ENCODE data around the gene ARFRP1.

Gene ARFRP1

GRCh38 chr20:63707558-63708300 lies at the start of gene ARFRP1, which contains the start of gene ZGPAT:
TSS of gene ARFRP1 (minus strand) at chr20:63707976. CDS start at chr20:63707091, 885 bp downstream.
TSS of gene ZGPAT (plus strand) at chr20:63708039. CDS start at chr20:63708581, 542 bp downstream.
- peak; percentile 85 for DNase-seq (ENCODE audit: low read depth)

DNA sequence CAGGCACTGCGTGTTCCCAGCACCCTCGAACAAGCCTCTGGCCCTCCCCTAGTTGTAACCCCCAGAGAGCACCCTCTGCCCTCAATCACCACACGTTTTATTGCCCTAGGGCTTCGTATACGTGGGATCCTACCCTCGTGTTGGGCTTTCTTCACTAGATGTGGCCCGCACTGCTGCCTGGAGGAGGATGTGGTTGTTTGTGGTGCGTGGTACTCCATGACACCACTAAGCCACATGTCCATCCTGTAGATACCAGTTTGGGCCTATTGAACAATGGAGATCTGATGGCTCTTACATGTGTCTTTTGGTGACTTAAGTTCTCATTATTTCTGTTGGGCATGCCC lies 48.8 kb upstream of the ARFRP1 start:
- no peak for DNase-seq (ENCODE audit: low read depth)

DNA sequence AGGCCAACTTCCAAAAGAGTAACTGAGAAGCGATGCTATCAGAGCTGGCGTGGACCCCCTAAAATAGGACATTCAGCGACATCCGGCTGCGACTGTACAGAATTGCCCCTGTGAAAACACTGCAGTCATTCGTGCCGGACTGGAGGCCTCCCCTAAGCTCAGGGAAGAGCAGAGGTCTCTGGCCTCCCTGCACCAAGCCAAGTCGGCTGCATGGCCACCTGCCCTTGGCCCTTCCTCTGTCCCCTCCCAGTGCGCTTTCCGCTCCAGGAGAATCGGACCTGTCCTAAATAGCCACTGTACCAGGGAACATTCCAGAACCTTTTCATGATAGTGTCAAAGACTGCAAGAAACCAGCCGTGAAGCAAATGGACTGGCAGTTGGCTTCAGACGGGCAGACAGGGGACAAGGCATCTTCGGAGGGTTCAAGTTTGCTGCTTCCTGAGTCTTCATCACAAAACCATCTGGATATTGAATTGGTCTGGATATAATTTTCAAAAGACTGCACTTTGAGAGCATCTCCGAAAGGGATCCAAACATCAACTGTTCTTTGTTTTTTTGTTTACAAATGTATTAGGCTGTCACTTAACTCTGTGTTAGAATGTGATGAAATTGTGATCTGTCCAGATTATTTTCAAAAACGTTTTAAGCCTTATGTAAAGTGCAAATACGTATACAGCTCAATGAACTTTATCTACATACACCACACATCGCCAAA lies 48.3 kb upstream of the ARFRP1 start:
- no peak for DNase-seq (ENCODE audit: low read depth)

DNA sequence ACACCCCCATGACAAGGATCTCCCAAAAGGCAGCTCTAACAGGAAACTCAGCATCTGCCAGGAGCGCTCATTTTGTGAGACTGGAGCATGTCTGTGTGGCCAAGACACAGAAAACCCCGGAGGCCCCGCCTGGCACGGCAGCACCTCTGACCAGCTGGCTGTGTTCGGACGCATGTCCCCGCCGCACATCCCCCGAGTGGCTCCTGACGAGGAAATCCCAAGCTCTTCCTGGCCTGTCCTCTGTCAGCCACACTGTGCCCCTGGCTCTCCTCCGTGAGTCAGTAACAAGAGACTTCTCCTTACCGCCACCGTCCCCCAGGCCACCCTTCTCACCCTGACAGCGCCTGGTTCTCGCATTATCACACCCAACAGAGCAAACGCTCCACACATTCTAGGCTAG lies 46.2 kb upstream of the ARFRP1 start:
- no peak for DNase-seq (ENCODE audit: low read depth)

- DNase-seq (ENCODE audit: low read depth) = no peak
These were observed 45.6 kb upstream of the ARFRP1 start for GRCh38 chr20:63753381-63753780.

DNA sequence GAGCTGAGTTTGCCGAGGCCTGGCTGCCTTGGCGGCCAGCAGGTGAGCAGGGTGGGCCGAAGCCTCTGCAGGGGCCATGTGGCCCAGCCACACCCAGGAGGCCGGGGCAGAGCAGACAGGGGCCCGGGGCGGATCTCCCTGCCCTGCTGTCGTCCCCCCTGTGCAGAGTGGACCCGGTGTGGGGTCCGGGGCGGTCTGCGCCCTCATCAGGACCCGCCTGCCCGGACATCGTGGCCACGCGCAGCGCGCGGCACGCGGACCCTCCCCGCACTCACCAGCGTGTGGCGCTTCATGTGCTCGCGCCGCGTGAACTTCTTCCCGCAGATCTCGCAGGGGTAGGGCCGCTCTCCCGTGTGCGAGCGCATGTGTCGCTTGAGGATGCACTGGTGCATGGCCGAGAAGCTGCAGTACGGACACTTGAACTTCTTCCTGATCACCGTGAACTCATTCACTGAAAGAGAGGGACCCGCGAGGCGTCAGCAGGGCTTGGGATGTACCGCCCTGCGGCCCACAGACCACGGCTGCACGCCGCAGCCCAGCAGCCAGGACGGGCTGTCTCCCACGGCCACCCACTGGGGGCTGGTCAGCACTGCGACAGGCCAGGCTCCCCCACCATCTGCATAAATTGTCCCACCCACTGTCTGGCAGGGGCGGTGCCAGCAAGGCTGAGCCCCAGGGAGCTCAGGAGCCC lies 44.8 kb upstream of the ARFRP1 start:
- no peak for DNase-seq (ENCODE audit: low read depth)

DNA sequence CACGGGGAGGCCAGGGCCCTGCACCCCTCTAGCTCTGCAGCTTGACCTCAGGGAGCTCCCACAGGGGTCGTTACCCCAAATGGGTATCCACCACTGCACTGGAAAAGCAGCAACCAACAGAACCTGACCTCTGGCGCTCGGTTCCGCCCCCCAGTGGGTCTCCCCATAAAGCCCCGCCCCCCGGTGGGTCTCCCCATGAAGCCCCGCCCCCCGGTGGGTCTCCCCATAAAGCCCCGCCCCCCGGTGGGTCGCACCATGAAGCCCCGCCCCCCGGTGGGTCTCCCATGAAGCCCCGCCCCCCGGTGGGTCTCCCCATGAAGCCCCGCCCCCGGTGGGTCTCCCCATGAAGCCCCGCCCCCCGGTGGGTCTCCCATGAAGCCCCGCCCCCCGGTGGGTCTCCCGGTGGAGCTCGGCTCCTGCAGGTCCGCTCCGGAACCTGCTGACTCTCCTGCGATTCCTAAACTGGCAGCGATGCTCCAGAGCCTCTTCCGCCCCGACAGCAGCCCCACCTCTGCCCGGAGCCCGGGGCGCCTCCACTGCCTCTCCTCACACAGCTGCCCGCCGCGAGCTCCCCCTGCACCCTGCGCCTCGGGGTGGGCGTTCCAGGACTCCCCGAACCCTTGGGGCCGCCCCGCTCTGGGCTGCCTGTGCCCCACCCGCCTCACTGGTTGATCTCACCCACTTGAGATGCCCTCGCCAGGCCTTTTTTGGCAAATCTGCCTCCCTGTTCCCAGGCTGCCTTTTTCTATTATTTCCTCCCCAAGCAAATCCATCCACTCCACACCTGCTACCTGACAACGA lies 43.9 kb upstream of the ARFRP1 start:
- no peak for DNase-seq (ENCODE audit: low read depth)

GRCh38 chr20:63750807-63751470 lies 43.2 kb upstream of the ARFRP1 start:
- no peak for DNase-seq (ENCODE audit: low read depth)

GRCh38 chr20:63749597-63750508 lies 42.1 kb upstream of the ARFRP1 start:
- no peak for DNase-seq (ENCODE audit: low read depth)

GRCh38 chr20:63748934-63749270 lies 41.1 kb upstream of the ARFRP1 start:
- no peak for DNase-seq (ENCODE audit: low read depth)

- DNase-seq (ENCODE audit: low read depth) = no peak
These were observed 40.5 kb upstream of the ARFRP1 start for GRCh38 chr20:63748070-63748933.

DNA sequence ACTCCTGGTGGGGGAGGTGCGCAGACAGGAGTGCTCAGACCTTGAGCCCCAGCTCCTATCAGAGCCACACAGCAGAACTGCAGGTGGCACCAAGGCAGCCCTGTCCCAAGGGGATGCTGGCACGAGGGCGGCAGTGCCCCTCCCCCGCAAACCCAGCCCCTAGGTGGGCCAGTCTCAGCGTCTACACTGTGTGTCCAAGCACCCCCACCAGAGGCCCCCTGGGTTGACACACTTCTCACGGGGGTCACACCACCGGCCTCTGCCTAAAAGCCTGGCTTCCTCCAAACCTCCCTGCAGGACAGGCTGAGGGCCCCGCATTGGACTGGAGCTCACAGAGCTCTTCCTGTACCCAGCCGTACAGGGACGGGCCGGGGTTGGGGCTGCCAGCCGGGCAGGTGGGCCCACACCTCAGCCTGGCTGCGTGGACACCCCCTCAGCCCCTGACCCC lies 39.9 kb upstream of the ARFRP1 start:
- no peak for DNase-seq (ENCODE audit: low read depth)

GRCh38 chr20:63746751-63747315 lies 39.1 kb upstream of the ARFRP1 start:
- no peak for DNase-seq (ENCODE audit: low read depth)

DNA sequence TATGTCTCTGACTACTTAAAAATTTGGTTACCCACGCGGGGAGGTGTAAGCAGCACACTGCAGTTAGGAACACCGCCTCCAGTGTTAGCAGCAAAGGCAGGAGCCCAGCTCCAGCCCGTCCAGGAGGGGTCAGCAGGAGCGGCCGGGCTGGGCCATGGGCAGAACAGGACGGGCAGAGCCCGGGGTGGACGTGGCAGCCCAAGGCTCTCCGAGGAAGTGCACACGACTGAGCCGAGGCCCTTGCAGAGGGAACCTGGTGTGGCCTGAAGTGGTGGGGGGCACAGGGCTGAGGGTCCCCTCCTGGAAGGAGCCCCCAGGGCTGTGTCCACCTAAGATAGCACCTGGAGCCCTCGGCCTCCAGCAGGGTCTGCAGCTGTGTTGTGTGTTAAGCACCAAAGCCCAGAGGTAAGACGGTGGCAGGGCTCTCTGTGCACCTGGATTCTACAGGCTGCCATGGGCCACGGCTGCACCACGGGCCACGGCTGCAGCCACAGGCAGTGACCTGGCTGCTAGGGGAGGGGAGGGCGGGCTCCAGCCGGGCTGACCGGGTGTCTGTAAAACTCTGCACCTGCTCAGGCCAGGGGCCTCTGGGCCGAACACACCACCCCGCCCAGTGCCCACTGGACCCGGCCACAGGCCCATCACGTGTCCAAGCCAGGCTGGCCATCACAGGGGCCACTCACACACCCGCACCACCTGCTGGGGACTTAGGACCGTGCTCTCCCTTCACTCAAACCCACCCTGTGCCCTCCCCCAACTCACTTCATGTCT lies 38.4 kb upstream of the ARFRP1 start:
- no peak for DNase-seq (ENCODE audit: low read depth)

GRCh38 chr20:63745424-63745805 lies 37.6 kb upstream of the ARFRP1 start:
- no peak for DNase-seq (ENCODE audit: low read depth)

- no peak for DNase-seq (ENCODE audit: low read depth)
These were observed 37.0 kb upstream of the ARFRP1 start for GRCh38 chr20:63744574-63745423.

DNA sequence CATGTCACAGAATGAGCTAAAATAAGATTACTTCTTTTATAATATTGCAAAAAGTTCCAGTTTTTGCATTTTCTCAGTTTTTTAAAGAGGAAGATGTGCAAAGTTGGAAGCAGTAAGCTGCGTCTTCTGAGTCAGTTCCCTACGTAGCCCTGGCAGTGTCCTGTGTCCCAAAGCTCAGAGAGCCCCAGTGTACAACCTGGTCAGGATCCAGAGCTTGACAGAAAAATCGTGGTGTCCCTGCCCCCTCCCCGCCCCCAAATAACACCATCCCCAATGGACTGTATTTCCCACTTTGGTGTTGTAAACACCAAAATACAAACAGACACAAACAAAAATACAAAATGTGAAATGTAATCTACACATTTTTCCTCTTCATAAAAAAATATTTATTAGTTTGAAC lies 36.4 kb upstream of the ARFRP1 start:
- no peak for DNase-seq (ENCODE audit: low read depth)
